K562 (cell line): ENCODE results near the gene MMEL1. TPM values are rescaled to one million over a fixed set of nuclear protein-coding genes. Genes with fewer than 3 reads are reported as not detected.

Source experiments
- ATAC-seq: fragments of 200-7000 bp; cut with Tn5 transposase; 3 replicates; pipeline ENCODE4 v1.9.1; 2020; ENCODE audit warnings: moderate library complexity
- BruUV-seq: library from RNA; stranded (reverse); fragments of 400-500 nt; replicated peaks from 2 replicates; lab custom pipeline; 2021; lab: Mats Ljungman, UMichigan
- CTCF ChIA-PET: fragments of 300-600 bp; formaldehyde crosslinking; extraction: SDS; loops from one replicate; lab custom pipeline; 2021; ENCODE audit warnings: low intra/inter-chr PET ratio; lab: Yijun Ruan, JAX
- POLR2A ChIA-PET: fragments of 300-600, 350-650 bp; sonication (Branson Sonifier 250); formaldehyde crosslinking; extraction: SDS; loops from one replicate; lab custom pipeline; 2021; ENCODE audit warnings: antibody characterized with exemption, inconsistent platforms; lab: Yijun Ruan, JAX
- DNase-seq, 4 experiments: peaks; one replicate each; pipeline versions ENCODE4 v3.0.0 to v3.0.0-alpha.2; 2011 to 2018; ENCODE audit warnings: low spot score in 3 of 4, mixed read lengths in 3 of 4; ENCODE audit errors: extremely low read depth in 1 of 4
- FAIRE-seq: peaks from 2 replicates; lab custom pipeline; 2011; peaks lifted over from hg19 to GRCh38; lab: Jason Lieb, UNC
- H2AFZ ChIP-seq: 2 replicates; pipeline ENCODE4 v1.6.0; 2011; ENCODE audit warnings: low read depth, low read length, control low read depth, inconsistent platforms
- H3K27ac ChIP-seq: fragments of 200-600 bp; 3 replicates; pipeline ENCODE4 v1.8.0; 2011; ENCODE audit warnings: low read depth, mild to moderate bottlenecking, control low read depth, inconsistent platforms, low read length, moderate library complexity, mixed read lengths; ENCODE audit errors: extremely low read depth
- H3K27me3 ChIP-seq, 2 experiments: fragments of 300-600 bp in 1 of 2; 2 replicates in 1 of 2; 3 replicates in 1 of 2; pipeline versions ENCODE4 v1.6.0 to v1.8.0; 2011; ENCODE audit warnings: inconsistent platforms in 2 of 2, low read length in 2 of 2, mild to moderate bottlenecking in 1 of 2, mixed read lengths in 1 of 2, moderate library complexity in 1 of 2; ENCODE audit not compliant: control insufficient read depth in 2 of 2, insufficient read depth in 2 of 2
- H3K36me3 ChIP-seq: fragments of 300-600 bp; 3 replicates; pipeline ENCODE4 v1.8.0; 2011; ENCODE audit warnings: mild to moderate bottlenecking, low read length, inconsistent platforms; ENCODE audit not compliant: control insufficient read depth, insufficient read depth
- H3K4me1 ChIP-seq, 2 experiments: fragments of 200-600 bp in 1 of 2; replicated peaks in 1 of 2; 2 replicates in 1 of 2; 3 replicates in 1 of 2; pipeline versions ENCODE4 v1.5.1 to v1.8.0; 2011; ENCODE audit warnings: inconsistent platforms in 2 of 2, low read length in 2 of 2, mild to moderate bottlenecking in 1 of 2, mixed read lengths in 1 of 2, moderate library complexity in 1 of 2; ENCODE audit not compliant: control insufficient read depth in 2 of 2, insufficient read depth in 2 of 2
- H3K4me2 ChIP-seq: 2 replicates; pipeline ENCODE4 v1.6.1; 2011; ENCODE audit warnings: low read length, control low read depth, inconsistent platforms, mixed read lengths; ENCODE audit not compliant: insufficient read depth
- H3K4me3 ChIP-seq: fragments of 200-600 bp; sonication (generic), shearing (Covaris generic); 2 replicates; pipeline ENCODE4 v1.5.1; 2016; ENCODE audit warnings: control low read depth, inconsistent platforms
- H3K79me2 ChIP-seq: fragments of 200-600 bp; 3 replicates; pipeline ENCODE4 v1.8.0; 2011; ENCODE audit warnings: low read length, inconsistent platforms; ENCODE audit not compliant: control insufficient read depth, insufficient read depth
- H3K9ac ChIP-seq, 2 experiments: 2 replicates each; pipeline versions ENCODE4 v1.6.0 to v1.6.1; 2011; ENCODE audit warnings: low read depth in 2 of 2, low read length in 2 of 2, control low read depth in 1 of 2, inconsistent platforms in 1 of 2, mild to moderate bottlenecking in 1 of 2, mixed read lengths in 1 of 2; ENCODE audit not compliant: insufficient read depth in 1 of 2
- H3K9me1 ChIP-seq: one replicate; pipeline ENCODE4 v1.6.0; 2011; ENCODE audit warnings: inconsistent platforms, mild to moderate bottlenecking, low read length, moderate library complexity; ENCODE audit not compliant: control insufficient read depth, insufficient read depth
- H3K9me3 ChIP-seq: replicated peaks from 2 replicates; pipeline ENCODE4 v1.5.1; 2011; ENCODE audit warnings: low read depth, low read length, inconsistent platforms; ENCODE audit not compliant: control insufficient read depth, insufficient read depth
- H4K20me1 ChIP-seq: replicated peaks from 2 replicates; pipeline ENCODE4 v1.6.1; 2011; ENCODE audit warnings: low read length, inconsistent platforms, mixed read lengths; ENCODE audit not compliant: control insufficient read depth, insufficient read depth
- BACH1 ChIP-seq: fragments of 200-800 bp; sonication (Bioruptor generic); IDR thresholded peaks from 2 replicates; pipeline ENCODE4 v1.6.1; 2016; ENCODE audit warnings: missing genetic modification characterization, missing compliant biosample characterization
- HDAC1 ChIP-seq, 2 experiments: fragments of 450-650 bp; IDR thresholded peaks; 2 replicates each; pipeline ENCODE4 v1.6.1; 2016 to 2017; ENCODE audit warnings: inconsistent platforms in 1 of 2, mild to moderate bottlenecking in 1 of 2, moderate library complexity in 1 of 2
- HMGN3 ChIP-seq: IDR thresholded peaks from 2 replicates; pipeline ENCODE4 v1.6.1; 2011; ENCODE audit warnings: borderline replicate concordance, low read depth, mild to moderate bottlenecking, mixed read lengths, low read length; ENCODE audit not compliant: insufficient read length; ENCODE audit errors: extremely low read depth
- ILF3 ChIP-seq: fragments of 450-650 bp; IDR thresholded peaks from 2 replicates; pipeline ENCODE4 v1.6.1; 2018; ENCODE audit warnings: antibody characterized with exemption, mild to moderate bottlenecking, moderate library complexity, borderline replicate concordance
- KDM5B ChIP-seq: fragments of 200-600 bp; sonication (generic); IDR thresholded peaks from 2 replicates; pipeline ENCODE4 v1.6.1; 2012; ENCODE audit warnings: low read depth, mild to moderate bottlenecking, moderate library complexity, low read length, control low read depth, inconsistent platforms; ENCODE audit not compliant: insufficient replicate concordance
- PTRF ChIP-seq: fragments of 450-650 bp; IDR thresholded peaks from 2 replicates; pipeline ENCODE4 v1.6.1; 2016; ENCODE audit warnings: mild to moderate bottlenecking, missing genetic modification characterization, missing compliant biosample characterization
- TCF7 ChIP-seq: sonication (generic); IDR thresholded peaks from 2 replicates; pipeline ENCODE4 v1.6.1; 2016; ENCODE audit warnings: antibody characterized with exemption, borderline replicate concordance
- ZNF140 ChIP-seq: fragments of 250-450 bp; sonication (Bioruptor Pico); IDR thresholded peaks from 2 replicates; pipeline ENCODE4 v1.8.0; 2021; ENCODE audit warnings: moderate library complexity, mild to moderate bottlenecking, inconsistent platforms
- ZNF76 ChIP-seq: fragments of 250-450 bp; sonication (Bioruptor Pico); IDR thresholded peaks from 2 replicates; pipeline ENCODE4 v1.4.0; 2020; ENCODE audit warnings: mild to moderate bottlenecking, moderate library complexity, borderline replicate concordance
- WGBS: fragments of 100-300 bp; shearing (Covaris generic); methylation state at CpG from one replicate; pipeline ENCODE4 v1.1.6; 2016; ENCODE audit warnings: low coverage, mixed read lengths; ENCODE audit not compliant: insufficient coverage; ENCODE audit errors: missing lambda C conversion rate; 5-methylcytosine and 5-hydroxymethylcytosine counted together
- in situ Hi-C: fragments of 300-500 bp; cut with MboI; formaldehyde crosslinking; loops from 4 replicates; pipeline ENCODE4 v1.15.0; 2018; ENCODE audit warnings: inconsistent platforms, mixed read lengths
- intact Hi-C: fragments of 100-400 bp; cut with micrococcal nuclease; formaldehyde crosslinking; loops from 2 replicates; pipeline ENCODE4 v1.14.2; 2022
- polyA plus RNA-seq, 8 experiments: library from polyadenylated mRNA; depleted of rRNA in 4 of 8; stranded (reverse) in 5 of 8; unstranded in 3 of 8; fragments of >200 nt; fragmentation: Nextera tagmentation in 2 of 8; fragmentation: Illumina TruSeq in 1 of 8; extraction: Ambion mirVana in 2 of 8; extraction: Trizol in 1 of 8; gene quantifications; 2 replicates each; pipeline versions ENCODE4 v1.2.1 to v1.2.3, GENCODE V29; 2011 to 2014; ENCODE audit warnings: inconsistent platforms in 1 of 8, missing spikeins in 1 of 8
- total RNA-seq, 7 experiments: library from RNA; depleted of rRNA in 6 of 7; stranded (reverse); fragments of >200 nt in 6 of 7; fragmentation: Illumina TruSeq in 2 of 7; extraction: Trizol in 2 of 7; gene quantifications; 2 replicates each; pipeline versions ENCODE4 v1.2.1 to v1.2.3, GENCODE V29; 2011 to 2021; ENCODE audit warnings: low replicate concordance in 1 of 7
- TF ChIP-seq, protein P1 (sequence below), 3 experiments: fragments of 200-800 bp in 1 of 3; sonication (Bioruptor generic) in 1 of 3; sonication (generic) in 1 of 3; formaldehyde crosslinking in 1 of 3; IDR thresholded peaks; 2 replicates each; pipeline versions ENCODE4 v1.6.1 to v1.8.0; 2016 to 2022; ENCODE audit warnings: mild to moderate bottlenecking in 2 of 3, missing compliant biosample characterization in 2 of 3, missing genetic modification characterization in 2 of 3, missing genetic modification reagents in 1 of 3
- TF ChIP-seq, protein P2 (sequence below): sonication (generic); formaldehyde crosslinking; IDR thresholded peaks from 2 replicates; pipeline ENCODE4 v1.8.1; 2023; ENCODE audit warnings: mild to moderate bottlenecking, missing genetic modification reagents

Gene MMEL1
- total and polyA plus RNA-seq, 9 of the 15 experiments (the other 6 are each of a cell fraction or from before 2014, with no cell fraction given), result not detected

DNA sequence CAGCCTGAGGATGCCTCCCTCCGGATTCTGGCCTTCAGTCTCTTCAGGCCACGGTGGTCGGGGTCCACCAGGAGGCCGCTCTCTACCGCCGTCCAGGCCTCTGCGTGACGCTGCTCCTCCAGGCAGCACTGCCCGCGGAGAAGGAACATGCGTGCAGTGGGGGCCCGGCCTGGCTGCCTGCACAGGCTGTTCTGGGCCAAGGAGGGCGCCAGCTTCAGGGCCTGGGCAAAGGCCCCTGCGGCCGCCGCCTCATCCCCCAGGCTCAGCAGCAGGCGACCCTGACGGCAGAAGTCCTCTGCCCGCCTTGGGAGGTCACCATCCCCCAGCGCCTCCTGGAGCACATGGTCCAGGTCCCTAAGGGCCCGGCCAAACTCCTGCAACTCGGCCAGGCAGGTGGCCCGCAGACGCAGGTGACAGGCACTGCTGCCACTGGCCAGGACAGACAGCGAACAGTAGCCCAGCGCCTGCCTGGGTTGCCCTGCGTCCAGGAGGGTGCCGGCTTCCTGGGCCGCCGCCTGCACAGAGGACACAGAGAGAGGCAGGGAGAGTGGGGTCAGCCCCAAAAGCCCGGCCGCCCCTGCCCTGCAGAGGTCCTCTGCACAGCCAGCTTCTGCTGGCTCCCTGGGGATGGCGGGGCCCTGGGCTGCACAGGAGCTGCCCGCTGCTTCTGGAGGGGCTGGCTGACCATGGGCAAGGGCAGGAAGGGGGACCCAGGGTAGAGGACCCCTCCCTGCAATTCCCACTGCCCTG lies 8.7 kb upstream of the MMEL1 start:
- H3K9me1 ChIP-seq, result peaks cover 2% of the 10 kb centered on the region
- no TSS peak for BruUV-seq
- in situ Hi-C loops, result no loop called here
- TF ChIP-seq, protein P1, sequence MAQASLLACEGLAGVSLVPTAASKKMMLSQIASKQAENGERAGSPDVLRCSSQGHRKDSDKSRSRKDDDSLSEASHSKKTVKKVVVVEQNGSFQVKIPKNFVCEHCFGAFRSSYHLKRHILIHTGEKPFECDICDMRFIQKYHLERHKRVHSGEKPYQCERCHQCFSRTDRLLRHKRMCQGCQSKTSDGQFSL (CRISPR knock-in tag; IDR thresholded peaks at IDR 0.05), result no peak
- TF ChIP-seq, protein P1 (tag; IDR thresholded peaks at IDR 0.05), result no peak
- TF ChIP-seq ZNF140 (CRISPR knock-in tag), result no peak
- peak; percentile 14 for TF ChIP-seq HMGN3
- no peak for TF ChIP-seq BACH1 (tag)
- no peak for TF ChIP-seq PTRF (tag)
- TF ChIP-seq, protein P2, sequence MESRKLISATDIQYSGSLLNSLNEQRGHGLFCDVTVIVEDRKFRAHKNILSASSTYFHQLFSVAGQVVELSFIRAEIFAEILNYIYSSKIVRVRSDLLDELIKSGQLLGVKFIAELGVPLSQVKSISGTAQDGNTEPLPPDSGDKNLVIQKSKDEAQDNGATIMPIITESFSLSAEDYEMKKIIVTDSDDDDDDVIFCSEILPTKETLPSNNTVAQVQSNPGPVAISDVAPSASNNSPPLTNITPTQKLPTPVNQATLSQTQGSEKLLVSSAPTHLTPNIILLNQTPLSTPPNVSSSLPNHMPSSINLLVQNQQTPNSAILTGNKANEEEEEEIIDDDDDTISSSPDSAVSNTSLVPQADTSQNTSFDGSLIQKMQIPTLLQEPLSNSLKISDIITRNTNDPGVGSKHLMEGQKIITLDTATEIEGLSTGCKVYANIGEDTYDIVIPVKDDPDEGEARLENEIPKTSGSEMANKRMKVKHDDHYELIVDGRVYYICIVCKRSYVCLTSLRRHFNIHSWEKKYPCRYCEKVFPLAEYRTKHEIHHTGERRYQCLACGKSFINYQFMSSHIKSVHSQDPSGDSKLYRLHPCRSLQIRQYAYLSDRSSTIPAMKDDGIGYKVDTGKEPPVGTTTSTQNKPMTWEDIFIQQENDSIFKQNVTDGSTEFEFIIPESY, result peak; percentile 91
- no peak for TF ChIP-seq HDAC1 (IDR thresholded peaks at IDR 0.05)
- TF ChIP-seq TCF7, result no peak
- TF ChIP-seq ILF3, result no peak
- no peak for TF ChIP-seq ZNF76
- TF ChIP-seq KDM5B, result peak; percentile 27
- no peaks in the 10 kb centered on the region for H3K79me2 ChIP-seq
- H2AFZ ChIP-seq, result no peak overlapping the region
- peak overlapping the region; percentile 83 for H3K4me2 ChIP-seq
- H3K9me3 ChIP-seq, result no peaks in the 10 kb centered on the region
- H3K27ac ChIP-seq, result no peak overlapping the region
- H3K4me1 ChIP-seq, result peaks cover 0 to 37% of the 10 kb centered on the region in 2 experiments; a peak in 2 of 5 replicates
- ChIA-PET POLR2A (interaction anchor here (0.6 kb wide), 2 partner anchors 112 to 115 kb away, joined by 3 read pairs; partner anchors contain the start of gene PANK4), CTCF (no interaction called here)
- WGBS, result 83% methylated on average over 25 of the region's 34 CpGs
- no peaks in the 10 kb centered on the region for H3K36me3 ChIP-seq
- ATAC-seq (no peak), DNase-seq (no peak), FAIRE-seq (no peak)
- intact Hi-C loops, result loop anchor here (2.0 to 10.0 kb wide), 3 partner anchors 55 to 227 kb away; partner anchors contain the start of genes PEX10 and PRXL2B
- peak overlapping the region; percentile 16 to 94; a peak in 3 of 4 replicates for H3K9ac ChIP-seq
- no peaks in the 10 kb centered on the region for H4K20me1 ChIP-seq
- H3K4me3 ChIP-seq, result peak overlapping the region; percentile 66; the same call in 1 of the 2 replicates
- H3K27me3 ChIP-seq, result peaks cover 0 to 12% of the 10 kb centered on the region in 2 experiments; a peak in 2 of 5 replicates
